PFSK-1 (cell line): ENCODE data around the gene CADM4.

ENCODE experiments used
- FOXP2 ChIP-seq: optimal IDR thresholded peaks from 2 replicates; pipeline ENCODE3; 2011; ENCODE audit warnings: borderline replicate concordance, control low read depth, inconsistent platforms; ENCODE audit not compliant: insufficient read depth; ENCODE audit errors: extremely low read length, extremely low read depth
- POLR2AphosphoS5 ChIP-seq: IDR thresholded peaks from 2 replicates; pipeline ENCODE4 v1.6.1; 2012; ENCODE audit warnings: low read depth, mild to moderate bottlenecking, control low read depth, low read length, moderate library complexity
- SIN3A ChIP-seq: IDR thresholded peaks from 2 replicates; pipeline ENCODE4 v1.6.1; 2012; ENCODE audit warnings: mild to moderate bottlenecking, low read length, moderate library complexity, borderline replicate concordance; ENCODE audit not compliant: insufficient read depth
- TAF1 ChIP-seq: IDR thresholded peaks from 2 replicates; pipeline ENCODE4 v1.6.1; 2012; ENCODE audit warnings: low read length, control low read depth, borderline replicate concordance; ENCODE audit not compliant: insufficient read depth
- TF ChIP-seq, protein P1 (sequence below), 2 experiments: IDR thresholded peaks; 2 replicates each; pipeline versions ENCODE4 v1.6.1 to v1.8.0; 2011 to 2012; ENCODE audit warnings: low read depth in 2 of 2, low read length in 2 of 2, control low read depth in 1 of 2, inconsistent platforms in 1 of 2, mild to moderate bottlenecking in 1 of 2, moderate library complexity in 1 of 2; ENCODE audit not compliant: insufficient read depth in 1 of 2

DNA sequence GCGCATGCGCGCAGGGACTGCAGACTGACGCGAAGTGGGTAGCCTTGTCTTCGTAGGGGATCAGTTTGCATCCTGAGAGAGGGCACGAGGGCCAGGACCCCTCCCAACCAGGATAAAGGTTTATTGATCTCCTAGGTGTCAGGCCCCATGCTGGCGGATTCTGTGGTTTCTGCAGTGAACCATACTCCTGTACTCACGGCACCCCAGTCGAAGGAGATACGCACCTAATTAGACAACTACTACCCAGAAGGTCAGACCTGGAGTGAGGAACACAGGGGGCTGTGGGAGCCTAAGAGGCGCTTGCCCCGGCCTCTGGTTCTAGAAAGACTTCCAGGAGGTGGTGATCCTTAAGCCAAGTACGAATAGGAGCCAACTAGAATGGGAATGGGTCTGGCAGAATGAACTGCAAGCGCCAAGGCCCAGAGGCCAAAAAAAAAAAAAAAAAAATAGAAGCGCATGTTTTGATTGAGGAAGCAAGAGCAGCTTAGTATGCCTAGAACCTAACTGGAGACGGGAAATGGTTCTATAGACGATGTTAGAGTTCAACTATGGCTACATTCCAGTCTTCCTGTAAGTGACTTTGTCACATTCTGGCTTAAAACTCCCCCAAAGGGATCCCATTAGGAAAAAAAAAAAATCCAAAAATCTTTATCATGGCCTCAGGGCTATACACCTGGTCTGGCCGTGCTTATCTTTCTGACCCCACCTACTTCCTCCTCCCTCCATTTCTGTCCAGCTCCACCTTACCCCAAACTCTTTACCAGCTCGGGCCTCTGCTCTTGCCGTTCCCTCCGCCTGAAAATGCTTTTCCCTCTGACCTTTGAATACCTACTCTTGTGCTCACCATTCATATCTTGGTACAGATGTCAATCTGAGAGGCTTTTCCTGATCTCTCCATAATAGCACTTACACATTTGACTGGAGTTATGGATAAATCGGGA is 19.3 kb downstream of the CADM4 start:
- TF ChIP-seq, protein P1, sequence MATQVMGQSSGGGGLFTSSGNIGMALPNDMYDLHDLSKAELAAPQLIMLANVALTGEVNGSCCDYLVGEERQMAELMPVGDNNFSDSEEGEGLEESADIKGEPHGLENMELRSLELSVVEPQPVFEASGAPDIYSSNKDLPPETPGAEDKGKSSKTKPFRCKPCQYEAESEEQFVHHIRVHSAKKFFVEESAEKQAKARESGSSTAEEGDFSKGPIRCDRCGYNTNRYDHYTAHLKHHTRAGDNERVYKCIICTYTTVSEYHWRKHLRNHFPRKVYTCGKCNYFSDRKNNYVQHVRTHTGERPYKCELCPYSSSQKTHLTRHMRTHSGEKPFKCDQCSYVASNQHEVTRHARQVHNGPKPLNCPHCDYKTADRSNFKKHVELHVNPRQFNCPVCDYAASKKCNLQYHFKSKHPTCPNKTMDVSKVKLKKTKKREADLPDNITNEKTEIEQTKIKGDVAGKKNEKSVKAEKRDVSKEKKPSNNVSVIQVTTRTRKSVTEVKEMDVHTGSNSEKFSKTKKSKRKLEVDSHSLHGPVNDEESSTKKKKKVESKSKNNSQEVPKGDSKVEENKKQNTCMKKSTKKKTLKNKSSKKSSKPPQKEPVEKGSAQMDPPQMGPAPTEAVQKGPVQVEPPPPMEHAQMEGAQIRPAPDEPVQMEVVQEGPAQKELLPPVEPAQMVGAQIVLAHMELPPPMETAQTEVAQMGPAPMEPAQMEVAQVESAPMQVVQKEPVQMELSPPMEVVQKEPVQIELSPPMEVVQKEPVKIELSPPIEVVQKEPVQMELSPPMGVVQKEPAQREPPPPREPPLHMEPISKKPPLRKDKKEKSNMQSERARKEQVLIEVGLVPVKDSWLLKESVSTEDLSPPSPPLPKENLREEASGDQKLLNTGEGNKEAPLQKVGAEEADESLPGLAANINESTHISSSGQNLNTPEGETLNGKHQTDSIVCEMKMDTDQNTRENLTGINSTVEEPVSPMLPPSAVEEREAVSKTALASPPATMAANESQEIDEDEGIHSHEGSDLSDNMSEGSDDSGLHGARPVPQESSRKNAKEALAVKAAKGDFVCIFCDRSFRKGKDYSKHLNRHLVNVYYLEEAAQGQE (IDR thresholded peaks at IDR 0.05; ENCODE audit: insufficient read depth in 1 of 2, low read depth in 2 of 2, low read length in 2 of 2) = no peak
- TF ChIP-seq SIN3A = no peak
- TF ChIP-seq POLR2AphosphoS5 = no peak
- no peak for TF ChIP-seq TAF1
- TF ChIP-seq FOXP2 = no peak
